ENCODE data around the gene USHBP1.

USHBP1 gene

DNA sequence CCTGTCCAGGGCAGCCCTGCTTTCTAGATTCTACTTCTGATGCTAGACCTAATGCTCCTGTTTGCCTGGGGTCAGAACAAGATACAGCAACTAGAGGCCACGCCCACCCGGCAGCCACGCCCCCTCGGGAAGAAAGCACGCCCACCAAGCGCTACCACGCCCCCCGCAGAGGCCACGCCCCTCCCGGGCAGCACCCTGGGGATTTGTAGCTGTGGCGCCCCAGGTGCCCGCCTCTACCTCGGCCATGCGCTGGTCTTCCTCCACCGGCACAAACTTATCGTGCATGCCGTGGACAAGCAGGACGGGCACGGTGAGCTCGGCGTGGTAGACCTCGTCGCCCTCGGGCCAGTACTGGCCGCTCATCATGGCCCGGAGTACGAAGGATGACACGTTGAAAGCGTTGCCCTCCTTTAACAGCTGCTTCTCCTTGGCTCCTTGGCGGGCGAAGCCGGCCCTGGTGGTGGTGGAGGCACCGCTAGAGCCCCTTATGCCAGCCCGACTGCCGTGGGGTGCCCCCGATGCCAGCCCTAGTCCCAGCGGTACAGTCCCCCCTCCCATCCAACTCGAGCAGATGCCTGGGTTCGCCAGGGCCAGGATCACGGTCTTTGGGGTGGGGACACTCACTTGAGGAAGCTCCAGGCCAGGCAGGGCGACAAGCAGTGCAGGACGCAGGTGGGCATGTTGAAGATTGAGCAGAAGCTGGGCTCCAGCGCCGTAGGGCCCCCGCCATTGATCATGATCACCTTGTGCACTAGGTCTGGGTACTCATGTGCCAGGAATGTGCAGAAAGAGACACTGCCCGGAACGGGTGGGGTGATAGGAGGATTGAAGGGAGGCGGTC is 29.7 kb upstream of the USHBP1 start:
- peak overlapping the region; percentile 61; the same call in 1 of the 2 replicates for H3K4me3 ChIP-seq (replicated peaks; ENCODE audit: low read depth, low read length)
- no peak for DNase-seq (ENCODE audit: extremely low read depth, low read depth)
- TF ChIP-seq, protein P1, sequence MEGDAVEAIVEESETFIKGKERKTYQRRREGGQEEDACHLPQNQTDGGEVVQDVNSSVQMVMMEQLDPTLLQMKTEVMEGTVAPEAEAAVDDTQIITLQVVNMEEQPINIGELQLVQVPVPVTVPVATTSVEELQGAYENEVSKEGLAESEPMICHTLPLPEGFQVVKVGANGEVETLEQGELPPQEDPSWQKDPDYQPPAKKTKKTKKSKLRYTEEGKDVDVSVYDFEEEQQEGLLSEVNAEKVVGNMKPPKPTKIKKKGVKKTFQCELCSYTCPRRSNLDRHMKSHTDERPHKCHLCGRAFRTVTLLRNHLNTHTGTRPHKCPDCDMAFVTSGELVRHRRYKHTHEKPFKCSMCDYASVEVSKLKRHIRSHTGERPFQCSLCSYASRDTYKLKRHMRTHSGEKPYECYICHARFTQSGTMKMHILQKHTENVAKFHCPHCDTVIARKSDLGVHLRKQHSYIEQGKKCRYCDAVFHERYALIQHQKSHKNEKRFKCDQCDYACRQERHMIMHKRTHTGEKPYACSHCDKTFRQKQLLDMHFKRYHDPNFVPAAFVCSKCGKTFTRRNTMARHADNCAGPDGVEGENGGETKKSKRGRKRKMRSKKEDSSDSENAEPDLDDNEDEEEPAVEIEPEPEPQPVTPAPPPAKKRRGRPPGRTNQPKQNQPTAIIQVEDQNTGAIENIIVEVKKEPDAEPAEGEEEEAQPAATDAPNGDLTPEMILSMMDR (IDR thresholded peaks at IDR 0.05; ENCODE audit: low read depth, low read length, missing control alignments): no peak

DNA sequence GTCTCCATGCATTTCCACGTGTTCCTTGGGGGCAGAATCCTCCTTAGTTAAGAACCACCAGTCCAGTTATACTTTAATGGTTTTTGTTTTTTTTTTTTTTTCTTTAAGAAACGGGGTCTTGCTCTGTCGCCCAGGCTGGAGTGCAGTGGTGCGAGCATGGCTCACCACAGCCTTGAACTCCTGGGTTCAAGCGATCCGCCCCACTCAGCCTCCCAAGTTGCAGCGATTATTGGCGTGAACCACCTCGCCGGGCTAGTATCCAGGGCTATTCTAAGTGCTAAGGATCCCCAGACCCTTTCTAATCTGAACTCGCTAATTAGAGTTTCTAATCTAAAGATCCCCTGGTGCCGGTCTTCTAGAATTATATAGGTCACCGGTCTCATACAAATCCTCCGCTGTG is 29.1 kb upstream of the USHBP1 start:
- DNase-seq (ENCODE audit: extremely low read depth, low read depth): no peak
- TF ChIP-seq, protein P1 (IDR thresholded peaks at IDR 0.05; ENCODE audit: low read depth, low read length, missing control alignments): no peak
- H3K4me3 ChIP-seq (replicated peaks; ENCODE audit: low read depth, low read length): peak overlapping the region; percentile 61

DNA sequence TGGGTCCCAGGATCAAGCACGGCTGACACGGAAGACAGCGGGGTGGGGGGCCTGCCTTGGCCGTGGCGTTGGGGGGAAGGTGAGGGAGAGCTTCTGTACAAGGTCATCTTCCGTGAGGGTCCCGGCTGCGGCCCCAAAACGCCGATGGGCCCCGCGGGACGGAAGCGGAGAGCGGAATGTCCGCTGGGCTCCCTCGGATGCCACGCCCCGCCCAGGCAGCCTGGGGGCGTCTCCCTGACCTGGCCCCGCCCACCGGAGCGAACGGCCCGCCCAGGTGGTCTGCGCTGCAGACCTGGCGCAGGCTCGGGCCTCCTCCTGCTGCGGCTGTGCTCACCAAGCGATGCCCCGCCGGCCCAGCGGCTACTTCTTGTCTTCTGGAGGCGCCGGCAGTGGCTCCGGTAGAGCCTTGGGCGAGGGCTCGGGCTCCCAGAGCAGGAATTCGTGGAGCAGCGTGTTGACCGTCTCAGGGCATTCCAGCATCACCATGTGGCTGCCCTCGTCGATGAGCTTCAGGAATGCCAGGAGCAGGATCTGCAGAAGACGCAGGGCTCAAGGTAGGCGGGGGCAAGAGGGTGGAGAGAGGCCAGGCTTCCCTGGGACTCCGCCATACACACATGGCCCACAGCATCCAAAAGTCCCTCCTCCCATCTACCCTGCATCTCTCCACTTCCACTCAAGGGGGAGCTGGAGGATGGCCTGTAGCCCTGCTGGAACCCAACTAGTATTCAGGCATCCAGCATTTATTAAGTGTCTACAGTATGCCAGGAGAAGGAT is 27.9 kb upstream of the USHBP1 start:
- H3K4me3 ChIP-seq (replicated peaks; ENCODE audit: low read depth, low read length): peak overlapping the region; percentile 61
- DNase-seq (ENCODE audit: extremely low read depth, low read depth): peak; percentile 92
- TF ChIP-seq, protein P1 (IDR thresholded peaks at IDR 0.05; ENCODE audit: low read depth, low read length, missing control alignments): peak; percentile 65

DNA sequence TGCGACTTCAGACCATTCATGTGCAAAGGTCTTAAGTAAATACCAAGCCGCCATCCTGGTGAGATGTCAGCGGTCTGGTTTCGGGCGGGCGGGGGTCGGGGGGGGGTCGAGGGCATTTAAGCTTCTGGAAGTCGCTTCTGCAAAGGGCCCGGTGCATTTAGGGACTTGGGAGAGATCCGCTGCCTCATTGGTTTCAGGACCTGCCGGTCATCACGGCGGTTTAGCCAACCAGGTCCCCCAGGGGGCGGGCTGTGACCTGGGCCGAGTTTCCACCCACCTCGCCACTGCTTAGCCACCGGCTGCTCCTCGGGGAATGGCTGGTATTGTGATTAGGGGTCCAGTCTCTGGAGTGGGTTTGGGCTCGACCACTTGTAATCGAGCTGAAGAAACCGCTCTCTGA is 24.9 kb upstream of the USHBP1 start:
- peak; percentile 57 for DNase-seq (ENCODE audit: extremely low read depth, low read depth)
- no peak overlapping the region for H3K4me3 ChIP-seq (replicated peaks; ENCODE audit: low read depth, low read length)
- TF ChIP-seq, protein P1 (IDR thresholded peaks at IDR 0.05; ENCODE audit: low read depth, low read length, missing control alignments): no peak

DNA sequence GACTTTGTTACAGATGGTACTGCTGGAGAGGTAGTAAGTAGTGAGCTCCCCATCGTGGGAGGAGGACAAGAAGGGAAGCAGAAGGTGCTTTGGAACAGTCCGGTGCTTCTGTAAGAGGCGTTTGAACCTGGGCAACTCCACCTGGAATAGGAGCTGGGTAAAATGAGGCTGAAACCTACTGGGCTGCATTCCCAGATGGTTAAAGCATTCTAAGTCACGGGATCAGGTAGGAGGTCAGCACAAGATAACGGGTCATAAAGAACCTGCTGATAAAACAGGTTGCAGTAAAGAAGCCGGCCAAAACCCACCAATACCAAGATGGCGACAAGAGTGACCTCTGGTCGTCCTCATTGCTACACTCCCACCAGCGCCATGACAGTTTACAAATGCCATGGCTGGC is 22.2 kb upstream of the USHBP1 start:
- H3K4me3 ChIP-seq (replicated peaks; ENCODE audit: low read depth, low read length): no peak overlapping the region
- TF ChIP-seq, protein P1 (IDR thresholded peaks at IDR 0.05; ENCODE audit: low read depth, low read length, missing control alignments): no peak
- DNase-seq (ENCODE audit: extremely low read depth, low read depth): no peak

DNA sequence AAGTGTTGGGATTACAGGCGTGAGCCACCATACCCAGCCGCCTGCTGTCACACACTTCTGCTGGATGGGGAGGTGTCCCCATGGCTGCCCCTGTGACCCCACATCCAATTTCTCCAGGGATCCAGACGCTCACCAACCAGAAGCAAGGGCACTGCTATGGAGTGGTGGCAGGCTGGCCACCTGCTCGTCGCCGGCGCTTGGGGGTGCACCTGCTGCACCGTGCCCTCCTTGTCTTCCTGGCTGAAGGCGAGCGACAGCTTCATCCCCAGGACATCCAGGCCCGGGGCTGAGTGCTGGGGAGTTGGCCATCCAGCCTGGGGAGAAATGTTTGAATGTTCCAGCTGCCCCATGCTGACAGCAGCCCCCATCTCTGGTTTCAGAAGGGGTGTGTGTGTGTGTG is 21.7 kb upstream of the USHBP1 start:
- no peak for DNase-seq (ENCODE audit: extremely low read depth, low read depth)
- no peak overlapping the region for H3K4me3 ChIP-seq (replicated peaks; ENCODE audit: low read depth, low read length)
- TF ChIP-seq, protein P1 (IDR thresholded peaks at IDR 0.05; ENCODE audit: low read depth, low read length, missing control alignments): no peak
